ENCODE data around the gene USP6NL.

- TF ChIP-seq CTCF (IDR thresholded peaks at IDR 0.05 in 2 of 3, conservative IDR thresholded peaks at IDR 0.05 in 1 of 3; ENCODE audit: borderline replicate concordance in 1 of 3, insufficient read depth in 1 of 3, low read depth in 2 of 3, low read length in 2 of 3), result no peak
- TF ChIP-seq YY1 (IDR thresholded peaks at IDR 0.05; ENCODE audit: extremely low read depth, insufficient replicate concordance, low read depth, low read length), result no peak
- TF ChIP-seq EZH2 (IDR thresholded peaks at IDR 0.05), result no peak
- no peak for TF ChIP-seq CEBPB (IDR thresholded peaks at IDR 0.05; ENCODE audit: low read depth)
Observed at GRCh38 chr10:11511321-11511720, 100.1 kb downstream of the USP6NL start.
